Measurements from ENCODE around the gene ROBO1.

The ROBO1 gene

GRCh38 chr3:79250746-79251145 is 517.1 kb downstream of the ROBO1 start:
- Histone ChIP-seq H3K4me1 (ENCODE audit: low read depth, poor library complexity, severe bottlenecking) (no peaks in the 10 kb centered on the region), H2AFZ (ENCODE audit: low read depth) (no peak overlapping the region), H3K79me2 (ENCODE audit: insufficient read depth, low read depth) (no peaks in the 10 kb centered on the region), H3K4me3 (IDR thresholded peaks at IDR 0.05; ENCODE audit: insufficient read depth, low read depth, low read length) (no peak overlapping the region), H3K27me3 (ENCODE audit: insufficient read depth, low read depth) (no peaks in the 10 kb centered on the region), H3K36me3 (ENCODE audit: insufficient read depth) (no peaks in the 10 kb centered on the region), H3K9ac (no peak overlapping the region), H3K4me2 (no peak overlapping the region), H3K27ac (no peak overlapping the region), H4K20me1 (ENCODE audit: insufficient read depth) (no peaks in the 10 kb centered on the region)
- no peak for TF ChIP-seq CTCF (conservative IDR thresholded peaks at IDR 0.05; ENCODE audit: low read depth, low read length)

- no peak overlapping the region for H2AFZ ChIP-seq (ENCODE audit: low read depth)
- H3K27ac ChIP-seq: no peak overlapping the region
Observed at GRCh38 chr3:79249701-79250100, 518.1 kb downstream of the ROBO1 start.

GRCh38 chr3:79247725-79248043 is 520.1 kb downstream of the ROBO1 start:
- H3K36me3 ChIP-seq (ENCODE audit: insufficient read depth): no peaks in the 10 kb centered on the region
- no peak overlapping the region for H2AFZ ChIP-seq (ENCODE audit: low read depth)
- H3K4me2 ChIP-seq: no peak overlapping the region

More at GRCh38 chr3:79249701-79250100, 518.1 kb downstream of the ROBO1 start:
- Histone ChIP-seq H3K4me3 (IDR thresholded peaks at IDR 0.05; ENCODE audit: insufficient read depth, low read depth, low read length) (no peak overlapping the region), H3K27me3 (ENCODE audit: insufficient read depth, low read depth) (no peaks in the 10 kb centered on the region), H3K9ac (no peak overlapping the region), H3K79me2 (ENCODE audit: insufficient read depth, low read depth) (no peaks in the 10 kb centered on the region), H4K20me1 (ENCODE audit: insufficient read depth) (no peaks in the 10 kb centered on the region), H3K36me3 (ENCODE audit: insufficient read depth) (no peaks in the 10 kb centered on the region), H3K4me2 (no peak overlapping the region), H3K4me1 (ENCODE audit: low read depth, poor library complexity, severe bottlenecking) (no peaks in the 10 kb centered on the region)
- TF ChIP-seq CTCF (conservative IDR thresholded peaks at IDR 0.05; ENCODE audit: low read depth, low read length): no peak

GRCh38 chr3:79246875-79247724 is 520.7 kb downstream of the ROBO1 start:
- Histone ChIP-seq H3K4me3 (IDR thresholded peaks at IDR 0.05; ENCODE audit: insufficient read depth, low read depth, low read length) (no peak overlapping the region), H3K4me2 (no peak overlapping the region), H3K27me3 (ENCODE audit: insufficient read depth, low read depth) (no peaks in the 10 kb centered on the region), H3K79me2 (ENCODE audit: insufficient read depth, low read depth) (no peaks in the 10 kb centered on the region), H3K27ac (no peak overlapping the region), H2AFZ (ENCODE audit: low read depth) (no peak overlapping the region), H3K9ac (no peak overlapping the region), H3K36me3 (ENCODE audit: insufficient read depth) (no peaks in the 10 kb centered on the region), H4K20me1 (ENCODE audit: insufficient read depth) (no peaks in the 10 kb centered on the region), H3K4me1 (ENCODE audit: low read depth, poor library complexity, severe bottlenecking) (no peaks in the 10 kb centered on the region)
- no peak for TF ChIP-seq CTCF (conservative IDR thresholded peaks at IDR 0.05; ENCODE audit: low read depth, low read length)

More at GRCh38 chr3:79247725-79248043, 520.1 kb downstream of the ROBO1 start:
- Histone ChIP-seq H3K79me2 (ENCODE audit: insufficient read depth, low read depth) (no peaks in the 10 kb centered on the region), H3K4me1 (ENCODE audit: low read depth, poor library complexity, severe bottlenecking) (no peaks in the 10 kb centered on the region), H3K27me3 (ENCODE audit: insufficient read depth, low read depth) (no peaks in the 10 kb centered on the region), H4K20me1 (ENCODE audit: insufficient read depth) (no peaks in the 10 kb centered on the region), H3K4me3 (IDR thresholded peaks at IDR 0.05; ENCODE audit: insufficient read depth, low read depth, low read length) (no peak overlapping the region), H3K9ac (no peak overlapping the region), H3K27ac (no peak overlapping the region)
- no peak for TF ChIP-seq CTCF (conservative IDR thresholded peaks at IDR 0.05; ENCODE audit: low read depth, low read length)
